Measurements from ENCODE around the gene LAMA3.

Gene LAMA3

GRCh38 chr18:23882616-23883276 is 193.5 kb downstream of the LAMA3 start:
- no peak for DNase-seq

- DNase-seq: no peak
Measured at GRCh38 chr18:23883277-23883790, 194.1 kb downstream of the LAMA3 start.

DNA sequence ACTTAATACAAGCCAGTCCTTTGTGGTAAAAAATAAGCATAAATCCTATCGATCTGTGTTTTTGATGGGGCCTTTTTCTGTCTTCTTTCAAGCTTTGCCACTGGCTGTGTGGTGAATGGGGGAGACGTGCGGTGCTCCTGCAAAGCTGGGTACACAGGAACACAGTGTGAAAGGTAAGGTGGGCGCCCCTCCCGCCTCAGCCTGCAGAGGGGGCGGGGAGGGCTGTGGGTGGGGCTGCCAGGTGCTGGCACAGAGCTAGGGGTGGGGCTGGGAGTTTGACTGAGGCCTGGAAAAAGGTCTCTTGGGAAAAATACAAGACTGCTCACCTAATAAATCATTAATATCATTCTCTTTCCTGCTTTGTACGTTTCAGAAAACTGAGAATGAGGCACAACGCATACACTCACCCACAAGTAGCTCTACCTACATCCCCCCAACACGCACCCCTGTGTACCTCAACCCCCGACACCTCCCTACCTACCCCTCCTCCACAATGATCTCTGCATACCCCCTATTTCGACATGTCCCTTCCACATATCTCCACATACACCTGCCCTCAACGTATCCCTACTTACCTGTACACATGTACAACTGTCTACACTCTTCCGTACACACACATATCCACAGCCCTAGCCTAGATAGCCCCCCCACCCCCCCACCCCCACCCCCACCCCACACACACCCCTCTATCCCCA is 195.6 kb downstream of the LAMA3 start:
- DNase-seq: no peak

DNA sequence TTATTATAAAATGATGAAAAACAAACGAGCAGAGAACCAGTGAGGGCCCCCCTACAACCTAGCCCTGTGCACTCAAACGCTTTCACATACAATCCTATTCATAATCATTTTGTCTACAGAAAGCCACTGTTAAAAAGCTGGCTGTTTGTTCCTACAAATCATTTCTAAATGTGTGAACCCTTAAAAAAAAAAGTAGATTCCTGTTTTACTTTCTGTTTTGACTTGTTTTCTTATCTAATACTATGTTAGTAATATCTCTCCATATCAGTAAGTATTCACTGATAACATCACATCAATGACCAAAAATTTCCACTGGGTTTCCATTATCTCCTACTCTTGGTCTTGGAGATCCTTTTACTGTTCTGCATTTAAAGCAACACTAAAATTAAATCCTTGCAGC is 196.5 kb downstream of the LAMA3 start:
- no peak for DNase-seq

DNA sequence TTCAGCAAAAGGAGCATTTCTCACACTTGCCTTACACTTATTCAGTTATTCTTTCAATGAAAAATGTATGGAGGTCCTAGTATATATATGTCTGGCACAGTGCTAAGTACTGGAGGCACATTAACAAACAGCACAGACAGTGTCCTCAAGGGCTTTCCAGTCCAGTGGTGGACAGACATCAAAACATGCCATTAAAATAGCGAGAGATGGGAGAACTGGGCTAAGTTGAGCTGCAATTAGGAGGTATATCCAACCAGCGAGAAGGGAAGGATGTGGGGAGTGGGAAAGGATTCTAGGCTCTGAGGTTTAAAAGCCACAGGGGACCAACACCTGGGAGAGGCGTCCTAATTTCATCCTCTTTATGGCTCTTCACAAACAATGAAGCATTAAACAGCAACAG is 197.8 kb downstream of the LAMA3 start:
- DNase-seq: no peak

DNA sequence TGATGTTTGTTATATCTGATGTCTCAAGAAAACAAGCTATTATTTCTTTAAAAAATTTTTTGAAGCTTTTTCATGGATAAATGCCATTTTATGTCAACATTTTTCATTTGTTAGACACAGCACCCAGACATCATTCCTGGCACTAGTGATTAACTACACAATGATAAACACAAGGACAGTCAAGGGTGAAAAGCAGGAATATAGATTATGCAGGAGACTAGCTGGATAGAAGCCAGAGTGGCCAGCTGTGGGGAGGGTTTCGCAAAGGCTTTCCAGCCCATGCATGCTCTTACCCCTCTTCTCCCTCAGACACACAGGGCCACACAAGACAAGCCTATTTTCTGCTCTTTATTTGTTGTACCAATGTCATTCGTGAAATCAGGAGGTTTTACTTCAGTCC is 198.2 kb downstream of the LAMA3 start:
- no peak for DNase-seq

GRCh38 chr18:23888881-23889280 is 199.6 kb downstream of the LAMA3 start:
- DNase-seq: no peak

- DNase-seq: no peak
Measured at GRCh38 chr18:23889907-23890306, 200.7 kb downstream of the LAMA3 start.

DNA sequence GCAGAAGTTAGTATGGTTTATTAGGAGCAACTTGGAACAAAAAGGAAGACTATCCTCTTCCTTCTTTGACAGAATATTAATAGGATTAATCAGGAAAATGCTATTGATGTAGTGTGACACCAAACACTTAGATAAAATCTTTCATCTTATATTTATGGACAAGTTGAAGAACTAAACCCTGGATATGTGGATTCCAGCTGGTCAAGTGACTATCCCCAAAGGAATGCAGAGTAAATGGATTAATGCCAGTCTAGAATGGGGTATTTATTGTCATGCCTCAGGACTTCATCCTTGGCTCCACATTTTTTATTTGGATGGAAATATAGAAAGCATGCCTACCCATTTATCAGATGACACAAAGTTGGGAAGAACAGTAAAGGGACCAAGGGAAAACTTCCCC is 201.3 kb downstream of the LAMA3 start:
- no peak for DNase-seq

- no peak for DNase-seq
Measured at GRCh38 chr18:23893653-23894052, 204.4 kb downstream of the LAMA3 start.

DNA sequence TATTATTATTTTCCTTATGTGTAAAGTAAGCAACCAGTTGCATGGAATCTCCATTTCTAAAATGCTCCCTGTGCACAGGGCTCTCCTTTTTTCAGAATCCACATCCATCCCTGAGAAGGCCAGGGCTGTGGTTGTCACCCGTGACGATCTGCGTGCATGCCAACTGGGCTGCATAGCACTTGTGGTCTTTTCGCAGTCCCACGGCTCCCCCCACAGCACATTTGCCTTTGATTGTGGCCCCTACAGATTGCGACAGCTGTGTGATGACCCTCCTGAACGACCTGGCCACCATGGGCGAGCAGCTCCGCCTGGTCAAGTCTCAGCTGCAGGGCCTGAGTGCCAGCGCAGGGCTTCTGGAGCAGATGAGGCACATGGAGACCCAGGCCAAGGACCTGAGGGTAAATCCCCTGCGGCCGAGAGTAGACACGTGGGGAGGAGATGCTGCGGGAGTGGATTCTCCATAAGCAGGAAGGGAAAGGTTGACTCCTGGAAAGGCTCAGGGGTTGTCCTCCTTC is 205.5 kb downstream of the LAMA3 start:
- DNase-seq: no peak

DNA sequence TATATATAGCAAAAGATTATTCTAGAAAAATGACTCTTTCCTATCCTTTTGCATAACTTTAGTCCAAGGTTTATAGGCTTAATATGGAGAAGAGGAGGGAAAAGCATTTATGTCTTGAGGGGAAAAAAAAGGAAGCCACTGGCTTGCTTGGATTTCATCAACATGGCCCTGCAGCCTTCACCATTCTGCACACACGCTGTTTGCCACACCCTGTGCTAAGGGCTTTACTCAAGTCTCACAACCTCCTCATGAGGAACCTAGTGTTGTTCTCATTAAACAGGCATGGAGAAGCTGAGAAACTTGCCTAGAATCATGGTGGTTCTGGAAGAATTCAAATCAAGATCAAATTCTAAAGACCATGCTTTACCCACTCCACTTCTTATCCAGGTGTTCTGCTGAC is 208.0 kb downstream of the LAMA3 start:
- no peak for DNase-seq

GRCh38 chr18:23897733-23898132 is 208.5 kb downstream of the LAMA3 start:
- DNase-seq: no peak

- DNase-seq: no peak
Measured at GRCh38 chr18:23900994-23901393, 211.7 kb downstream of the LAMA3 start.

GRCh38 chr18:23902396-23902795 is 213.1 kb downstream of the LAMA3 start:
- DNase-seq: no peak

DNA sequence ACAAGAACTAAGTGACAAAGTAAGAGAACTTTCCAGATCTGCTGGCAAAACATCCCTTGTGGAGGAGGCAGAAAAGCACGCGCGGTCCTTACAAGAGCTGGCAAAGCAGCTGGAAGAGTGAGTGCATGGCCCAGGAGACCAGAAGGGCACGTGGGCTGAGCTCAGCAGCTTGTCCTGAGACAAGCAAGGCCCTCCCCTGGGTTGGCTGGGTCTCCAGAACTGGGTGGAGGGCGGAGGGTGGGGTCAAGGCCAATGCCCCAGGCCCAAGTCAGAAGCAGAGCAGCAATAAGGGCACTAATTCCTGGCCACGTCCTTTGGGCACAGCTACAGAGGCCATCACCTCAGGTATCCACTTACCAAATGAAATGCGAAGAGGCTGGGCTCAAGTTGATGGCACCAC is 214.7 kb downstream of the LAMA3 start:
- no peak for DNase-seq

DNA sequence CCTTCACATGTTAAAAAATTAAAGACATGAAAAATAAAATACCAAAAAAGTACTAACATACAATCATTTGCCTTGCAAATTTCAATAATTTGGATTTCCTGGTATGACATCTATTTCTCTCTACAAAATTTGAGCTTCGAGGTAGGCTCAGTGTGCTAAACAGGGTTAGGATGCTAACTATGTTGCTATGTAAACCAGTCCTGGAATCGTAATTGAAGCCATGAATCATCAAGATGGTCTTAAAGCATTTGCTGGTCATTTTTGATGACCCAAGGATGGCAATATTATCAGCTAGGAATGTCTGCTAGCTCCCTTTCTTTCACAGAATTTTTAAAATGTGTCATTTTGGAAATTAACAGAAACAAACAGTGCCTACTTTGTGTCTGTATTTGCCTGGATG is 217.4 kb downstream of the LAMA3 start:
- no peak for DNase-seq

- DNase-seq: no peak
Measured at GRCh38 chr18:23908827-23909226, 219.6 kb downstream of the LAMA3 start.

- DNase-seq: no peak
Measured at GRCh38 chr18:23910032-23910431, 220.8 kb downstream of the LAMA3 start.

- no peak for DNase-seq
Measured at GRCh38 chr18:23912356-23912755, 223.1 kb downstream of the LAMA3 start.

- no peak for DNase-seq
Measured at GRCh38 chr18:23916338-23916737, 227.1 kb downstream of the LAMA3 start.

- peak; percentile 80 for DNase-seq
Measured at GRCh38 chr18:23918395-23919032, 229.3 kb downstream of the LAMA3 start.

- no peak for DNase-seq
Measured at GRCh38 chr18:23920054-23920453, 230.8 kb downstream of the LAMA3 start.

- no peak for DNase-seq
Measured at GRCh38 chr18:23921716-23922285, 232.5 kb downstream of the LAMA3 start.
